SU-DHL-6 (cell line): ENCODE measurements around the gene ACVR1C.

ENCODE experiments used
- H2AFZ ChIP-seq: fragments of 200-600 bp; sonication (generic); 2 replicates; pipeline ENCODE4 v1.6.1; 2014; ENCODE audit warnings: low read depth, mild to moderate bottlenecking, moderate library complexity, mixed read lengths, antibody characterized with exemption, low read length; ENCODE audit not compliant: severe bottlenecking
- H3F3A ChIP-seq: fragments of 200-600 bp; shearing (Covaris generic); 2 replicates; pipeline ENCODE4 v1.6.0; 2016; ENCODE audit warnings: antibody characterized with exemption, mild to moderate bottlenecking; ENCODE audit not compliant: insufficient read depth
- H3K27ac ChIP-seq: fragments of 200-600 bp; sonication (generic); 2 replicates; pipeline ENCODE4 v1.5.1; 2016; ENCODE audit warnings: low read depth, mild to moderate bottlenecking, low read length, moderate library complexity, mixed read lengths
- H3K27me3 ChIP-seq: fragments of 200-600 bp; sonication (generic), shearing (Covaris generic); 2 replicates; pipeline ENCODE4 v1.6.0; 2014; ENCODE audit warnings: mild to moderate bottlenecking, low read length
- H3K36me3 ChIP-seq: fragments of 200-600 bp; sonication (generic); 2 replicates; pipeline ENCODE4 v1.6.1; 2014; ENCODE audit warnings: mild to moderate bottlenecking, low read length, mixed read lengths
- H3K4me2 ChIP-seq: fragments of 300-600, 200-600 bp; shearing (Covaris generic), sonication (generic); 2 replicates; pipeline ENCODE4 v1.6.0; 2014; ENCODE audit warnings: low read length, low read depth, mild to moderate bottlenecking; ENCODE audit not compliant: poor library complexity, severe bottlenecking
- H3K4me3 ChIP-seq: fragments of 200-600 bp; sonication (generic); 2 replicates; pipeline ENCODE4 v1.5.1; 2014; ENCODE audit warnings: antibody characterized with exemption, low read length, mild to moderate bottlenecking, mixed read lengths; ENCODE audit not compliant: insufficient read depth, poor library complexity, severe bottlenecking
- H3K79me2 ChIP-seq: fragments of 200-600 bp; sonication (generic); 2 replicates; pipeline ENCODE4 v1.6.1; 2014; ENCODE audit warnings: mild to moderate bottlenecking, low read length, moderate library complexity; ENCODE audit not compliant: insufficient read depth
- H3K9ac ChIP-seq: fragments of 200-600 bp; sonication (generic); 2 replicates; pipeline ENCODE4 v1.7.0; 2014; ENCODE audit warnings: mild to moderate bottlenecking, low read length
- H3K9me2 ChIP-seq: fragments of 200-600 bp; sonication (generic); replicated peaks from 2 replicates; pipeline ENCODE4 v1.6.1; 2014; ENCODE audit warnings: low read length; ENCODE audit not compliant: insufficient read depth
- H3K9me3 ChIP-seq: fragments of 200-600 bp; sonication (generic); 2 replicates; pipeline ENCODE4 v1.6.1; 2014; ENCODE audit warnings: low read length, mixed read lengths; ENCODE audit not compliant: insufficient read depth
- H4K20me1 ChIP-seq: fragments of 200-600 bp; sonication (generic); 2 replicates; pipeline ENCODE4 v1.6.1; 2014; ENCODE audit warnings: low read depth, mild to moderate bottlenecking, antibody characterized with exemption, low read length, moderate library complexity, mixed read lengths
- CTCF ChIP-seq: fragments of 200-600 bp; sonication (generic); IDR thresholded peaks from one replicate; pipeline ENCODE4 v1.5.1; 2017; ENCODE audit warnings: antibody characterized with exemption, mild to moderate bottlenecking, low read length, moderate library complexity; ENCODE audit not compliant: insufficient read depth, poor library complexity, severe bottlenecking
- EZH2phosphoT487 ChIP-seq: fragments of 200-600 bp; sonication (generic), shearing (Covaris generic); conservative IDR thresholded peaks from 2 replicates; pipeline ENCODE4 v1.6.1; 2018; ENCODE audit warnings: mild to moderate bottlenecking, antibody characterized with exemption, low read length, moderate library complexity, mixed read lengths

ACVR1C gene

GRCh38 chr2:157497638-157498314 lies 130.9 kb downstream of the ACVR1C start:
- no peak overlapping the region for H2AFZ ChIP-seq
- H3K27me3 ChIP-seq = no peaks in the 10 kb centered on the region
- no peaks in the 10 kb centered on the region for H3K9me3 ChIP-seq
- no peaks in the 10 kb centered on the region for H3K9me2 ChIP-seq
- H3K4me2 ChIP-seq = no peak overlapping the region
- no peaks in the 10 kb centered on the region for H3F3A ChIP-seq
- no peak overlapping the region for H3K9ac ChIP-seq
- H3K79me2 ChIP-seq = no peaks in the 10 kb centered on the region
- no peaks in the 10 kb centered on the region for H3K36me3 ChIP-seq
- TF ChIP-seq EZH2phosphoT487 = no peak
- TF ChIP-seq CTCF = peak; percentile 57
- H3K4me3 ChIP-seq = no peak overlapping the region
- H3K27ac ChIP-seq = no peak overlapping the region
- H4K20me1 ChIP-seq = no peaks in the 10 kb centered on the region

- no peaks in the 10 kb centered on the region for H3F3A ChIP-seq
- no peaks in the 10 kb centered on the region for H3K9me3 ChIP-seq
- no peaks in the 10 kb centered on the region for H3K79me2 ChIP-seq
- H3K27ac ChIP-seq = no peak overlapping the region
- H3K9ac ChIP-seq = no peak overlapping the region
- 0 out of 2 replicates have a peak, but pooled peaks cover 4% of the 10 kb centered on the region for H3K27me3 ChIP-seq
- H3K4me2 ChIP-seq = no peak overlapping the region
- H2AFZ ChIP-seq = no peak overlapping the region
- TF ChIP-seq EZH2phosphoT487 (no peak), CTCF (peak; percentile 64)
- H3K4me3 ChIP-seq = no peak overlapping the region
- no peaks in the 10 kb centered on the region for H3K9me2 ChIP-seq
- H3K36me3 ChIP-seq = no peaks in the 10 kb centered on the region
- H4K20me1 ChIP-seq = no peaks in the 10 kb centered on the region
Observed at GRCh38 chr2:157492189-157492773, 136.4 kb downstream of the ACVR1C start.

GRCh38 chr2:157489983-157490382 lies 138.7 kb downstream of the ACVR1C start:
- no peak overlapping the region for H2AFZ ChIP-seq
- H3K27ac ChIP-seq = no peak overlapping the region
- H3K36me3 ChIP-seq = no peaks in the 10 kb centered on the region
- no peak overlapping the region for H3K9ac ChIP-seq
- H3K4me2 ChIP-seq = no peak overlapping the region
- no peaks in the 10 kb centered on the region for H4K20me1 ChIP-seq
- H3K27me3 ChIP-seq = 0 out of 2 replicates have a peak, but pooled peaks cover 4% of the 10 kb centered on the region
- no peaks in the 10 kb centered on the region for H3K9me3 ChIP-seq
- TF ChIP-seq EZH2phosphoT487 (no peak), CTCF (no peak)
- H3K4me3 ChIP-seq = no peak overlapping the region
- H3K9me2 ChIP-seq = no peaks in the 10 kb centered on the region
- H3K79me2 ChIP-seq = no peaks in the 10 kb centered on the region
- H3F3A ChIP-seq = no peaks in the 10 kb centered on the region
